ENCODE data around the gene OGA.

OGA gene

DNA sequence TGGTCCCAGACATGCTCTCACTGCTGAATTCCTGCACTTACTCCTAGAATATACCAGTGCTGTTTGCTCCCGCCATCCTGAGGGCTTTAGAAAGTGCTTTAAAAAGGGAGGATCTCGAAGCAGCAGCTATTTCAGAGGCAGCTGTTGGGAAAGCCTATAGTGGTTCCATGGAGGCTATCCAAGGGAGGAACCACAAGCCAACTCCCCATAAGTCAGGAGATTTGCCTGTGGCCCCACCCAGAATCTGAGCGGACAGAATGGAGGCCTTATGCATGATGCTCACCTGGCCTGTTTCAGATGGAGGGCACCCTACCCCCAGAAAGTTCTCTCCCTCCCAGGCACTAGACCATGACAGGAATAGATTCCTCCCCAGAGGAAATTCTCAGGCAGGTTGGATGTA, 27.6 kb upstream of the OGA start:
- no peak for ATAC-seq

DNA sequence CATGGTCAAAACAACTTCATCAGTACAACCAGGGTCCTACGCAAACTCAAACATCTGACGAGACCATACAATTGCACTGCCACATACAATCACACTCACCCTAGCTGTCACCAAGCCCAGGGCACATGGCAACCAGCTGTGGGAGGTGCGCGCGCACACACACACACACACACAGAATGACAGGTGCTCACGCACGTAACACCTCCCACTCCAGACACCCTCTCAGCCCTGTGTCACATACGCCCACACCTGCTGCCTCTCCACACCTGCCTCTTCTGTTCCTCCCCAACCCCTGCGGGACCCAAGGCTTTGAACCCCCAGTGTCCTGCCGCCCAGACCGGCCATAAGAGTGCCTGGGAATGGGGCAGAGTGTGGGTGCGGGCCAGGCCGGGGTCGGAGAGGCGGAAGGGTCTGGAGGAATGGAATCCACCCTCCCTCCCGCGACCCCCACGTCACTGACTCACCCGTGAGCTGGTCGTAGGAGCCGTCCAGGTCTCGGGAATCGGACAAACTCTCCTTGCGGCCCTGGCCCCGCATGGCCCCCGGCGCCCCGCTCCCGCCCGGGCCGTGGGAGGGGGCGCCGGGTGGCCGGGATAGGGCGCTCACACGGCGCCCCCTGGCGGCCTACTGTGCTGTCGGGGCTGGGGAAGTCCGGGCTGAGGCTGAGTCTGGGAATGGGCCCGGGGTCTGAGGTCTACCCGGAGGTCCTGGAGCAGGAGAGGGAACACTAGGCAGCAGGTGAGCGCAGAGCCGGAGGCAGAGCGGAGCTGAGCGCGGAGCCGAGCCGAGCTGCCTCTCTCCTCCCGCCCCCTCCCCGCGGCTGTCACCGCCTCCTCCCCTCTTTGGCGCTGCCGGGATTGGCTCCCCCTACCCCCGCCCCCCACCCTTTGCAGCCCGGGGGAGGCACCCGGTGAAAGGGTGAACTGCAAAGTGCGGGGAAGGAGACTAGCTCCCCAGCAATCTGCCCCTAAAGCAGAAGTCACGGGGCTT, 25.1 kb upstream of the OGA start, which contains the start of gene KCNIP2:
TSS of gene KCNIP2 (minus strand) at position 769 of the 990 bp plus-strand sequence. CDS start at position 537, 232 bp downstream.
- peak; percentile 61 for ATAC-seq
- TF ChIP-seq ZNF8 (CRISPR knock-in tag; IDR thresholded peaks at IDR 0.05) = no peak
- TF ChIP-seq, protein P1, sequence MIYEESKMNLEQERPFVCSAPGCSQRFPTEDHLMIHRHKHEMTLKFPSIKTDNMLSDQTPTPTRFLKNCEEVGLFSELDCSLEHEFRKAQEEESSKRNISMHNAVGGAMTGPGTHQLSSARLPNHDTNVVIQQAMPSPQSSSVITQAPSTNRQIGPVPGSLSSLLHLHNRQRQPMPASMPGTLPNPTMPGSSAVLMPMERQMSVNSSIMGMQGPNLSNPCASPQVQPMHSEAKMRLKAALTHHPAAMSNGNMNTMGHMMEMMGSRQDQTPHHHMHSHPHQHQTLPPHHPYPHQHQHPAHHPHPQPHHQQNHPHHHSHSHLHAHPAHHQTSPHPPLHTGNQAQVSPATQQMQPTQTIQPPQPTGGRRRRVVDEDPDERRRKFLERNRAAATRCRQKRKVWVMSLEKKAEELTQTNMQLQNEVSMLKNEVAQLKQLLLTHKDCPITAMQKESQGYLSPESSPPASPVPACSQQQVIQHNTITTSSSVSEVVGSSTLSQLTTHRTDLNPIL (CRISPR knock-in tag; IDR thresholded peaks at IDR 0.05; ENCODE audit: low read depth) = no peak
- no peak for TF ChIP-seq ZNF70 (CRISPR knock-in tag; IDR thresholded peaks at IDR 0.05)
- TF ChIP-seq, protein P2, sequence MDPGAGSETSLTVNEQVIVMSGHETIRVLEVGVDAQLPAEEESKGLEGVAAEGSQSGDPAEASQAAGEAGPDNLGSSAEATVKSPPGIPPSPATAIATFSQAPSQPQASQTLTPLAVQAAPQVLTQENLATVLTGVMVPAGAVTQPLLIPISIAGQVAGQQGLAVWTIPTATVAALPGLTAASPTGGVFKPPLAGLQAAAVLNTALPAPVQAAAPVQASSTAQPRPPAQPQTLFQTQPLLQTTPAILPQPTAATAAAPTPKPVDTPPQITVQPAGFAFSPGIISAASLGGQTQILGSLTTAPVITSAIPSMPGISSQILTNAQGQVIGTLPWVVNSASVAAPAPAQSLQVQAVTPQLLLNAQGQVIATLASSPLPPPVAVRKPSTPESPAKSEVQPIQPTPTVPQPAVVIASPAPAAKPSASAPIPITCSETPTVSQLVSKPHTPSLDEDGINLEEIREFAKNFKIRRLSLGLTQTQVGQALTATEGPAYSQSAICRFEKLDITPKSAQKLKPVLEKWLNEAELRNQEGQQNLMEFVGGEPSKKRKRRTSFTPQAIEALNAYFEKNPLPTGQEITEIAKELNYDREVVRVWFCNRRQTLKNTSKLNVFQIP (CRISPR knock-in tag; IDR thresholded peaks at IDR 0.05; ENCODE audit: borderline replicate concordance, low read depth) = no peak
- TF ChIP-seq SNAI2 (CRISPR knock-in tag; IDR thresholded peaks at IDR 0.05) = no peak
- TF ChIP-seq RARB (CRISPR knock-in tag; IDR thresholded peaks at IDR 0.05) = no peak
- no peak for TF ChIP-seq TOX (CRISPR knock-in tag; IDR thresholded peaks at IDR 0.05; ENCODE audit: borderline replicate concordance)
- no peak for TF ChIP-seq ZFP30 (CRISPR knock-in tag; IDR thresholded peaks at IDR 0.05)
- TF ChIP-seq ESRRG (CRISPR knock-in tag; IDR thresholded peaks at IDR 0.05) = no peak
- TF ChIP-seq ZC3H10 (CRISPR knock-in tag; IDR thresholded peaks at IDR 0.05) = no peak
- TF ChIP-seq OSR1 (CRISPR knock-in tag; IDR thresholded peaks at IDR 0.05) = no peak
- TF ChIP-seq TCF4 (CRISPR knock-in tag; IDR thresholded peaks at IDR 0.05; ENCODE audit: borderline replicate concordance) = no peak
- TF ChIP-seq CSDC2 (CRISPR knock-in tag; IDR thresholded peaks at IDR 0.05) = no peak
- no peak for TF ChIP-seq ZFP3 (CRISPR knock-in tag; IDR thresholded peaks at IDR 0.05)
- no peak for TF ChIP-seq ISL1 (CRISPR knock-in tag; IDR thresholded peaks at IDR 0.05)
- TF ChIP-seq, protein P3, sequence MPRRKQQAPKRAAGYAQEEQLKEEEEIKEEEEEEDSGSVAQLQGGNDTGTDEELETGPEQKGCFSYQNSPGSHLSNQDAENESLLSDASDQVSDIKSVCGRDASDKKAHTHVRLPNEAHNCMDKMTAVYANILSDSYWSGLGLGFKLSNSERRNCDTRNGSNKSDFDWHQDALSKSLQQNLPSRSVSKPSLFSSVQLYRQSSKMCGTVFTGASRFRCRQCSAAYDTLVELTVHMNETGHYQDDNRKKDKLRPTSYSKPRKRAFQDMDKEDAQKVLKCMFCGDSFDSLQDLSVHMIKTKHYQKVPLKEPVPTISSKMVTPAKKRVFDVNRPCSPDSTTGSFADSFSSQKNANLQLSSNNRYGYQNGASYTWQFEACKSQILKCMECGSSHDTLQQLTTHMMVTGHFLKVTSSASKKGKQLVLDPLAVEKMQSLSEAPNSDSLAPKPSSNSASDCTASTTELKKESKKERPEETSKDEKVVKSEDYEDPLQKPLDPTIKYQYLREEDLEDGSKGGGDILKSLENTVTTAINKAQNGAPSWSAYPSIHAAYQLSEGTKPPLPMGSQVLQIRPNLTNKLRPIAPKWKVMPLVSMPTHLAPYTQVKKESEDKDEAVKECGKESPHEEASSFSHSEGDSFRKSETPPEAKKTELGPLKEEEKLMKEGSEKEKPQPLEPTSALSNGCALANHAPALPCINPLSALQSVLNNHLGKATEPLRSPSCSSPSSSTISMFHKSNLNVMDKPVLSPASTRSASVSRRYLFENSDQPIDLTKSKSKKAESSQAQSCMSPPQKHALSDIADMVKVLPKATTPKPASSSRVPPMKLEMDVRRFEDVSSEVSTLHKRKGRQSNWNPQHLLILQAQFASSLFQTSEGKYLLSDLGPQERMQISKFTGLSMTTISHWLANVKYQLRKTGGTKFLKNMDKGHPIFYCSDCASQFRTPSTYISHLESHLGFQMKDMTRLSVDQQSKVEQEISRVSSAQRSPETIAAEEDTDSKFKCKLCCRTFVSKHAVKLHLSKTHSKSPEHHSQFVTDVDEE (CRISPR knock-in tag; IDR thresholded peaks at IDR 0.05) = no peak

More for the DNA sequence above, 27.6 kb upstream of the OGA start:
- TF ChIP-seq ZFP3 (CRISPR knock-in tag; IDR thresholded peaks at IDR 0.05) (no peak), ZNF70 (CRISPR knock-in tag; IDR thresholded peaks at IDR 0.05) (no peak), OSR1 (CRISPR knock-in tag; IDR thresholded peaks at IDR 0.05) (no peak), ZC3H10 (CRISPR knock-in tag; IDR thresholded peaks at IDR 0.05) (no peak), ZNF565 (CRISPR knock-in tag; conservative IDR thresholded peaks at IDR 0.05; ENCODE audit: low read depth) (no peak), CSDC2 (CRISPR knock-in tag; IDR thresholded peaks at IDR 0.05) (no peak), ISL1 (CRISPR knock-in tag; IDR thresholded peaks at IDR 0.05) (no peak), GLIS3 (CRISPR knock-in tag; IDR thresholded peaks at IDR 0.05) (no peak), ESRRG (CRISPR knock-in tag; IDR thresholded peaks at IDR 0.05) (no peak), TCF4 (CRISPR knock-in tag; IDR thresholded peaks at IDR 0.05; ENCODE audit: borderline replicate concordance) (no peak), SNAI2 (CRISPR knock-in tag; IDR thresholded peaks at IDR 0.05) (no peak), RARB (CRISPR knock-in tag; IDR thresholded peaks at IDR 0.05) (no peak), ZFP30 (CRISPR knock-in tag; IDR thresholded peaks at IDR 0.05) (no peak)
- TF ChIP-seq, protein P1 (CRISPR knock-in tag; IDR thresholded peaks at IDR 0.05; ENCODE audit: low read depth) = no peak
- TF ChIP-seq, protein P3 (CRISPR knock-in tag; IDR thresholded peaks at IDR 0.05) = no peak
- TF ChIP-seq, protein P4, sequence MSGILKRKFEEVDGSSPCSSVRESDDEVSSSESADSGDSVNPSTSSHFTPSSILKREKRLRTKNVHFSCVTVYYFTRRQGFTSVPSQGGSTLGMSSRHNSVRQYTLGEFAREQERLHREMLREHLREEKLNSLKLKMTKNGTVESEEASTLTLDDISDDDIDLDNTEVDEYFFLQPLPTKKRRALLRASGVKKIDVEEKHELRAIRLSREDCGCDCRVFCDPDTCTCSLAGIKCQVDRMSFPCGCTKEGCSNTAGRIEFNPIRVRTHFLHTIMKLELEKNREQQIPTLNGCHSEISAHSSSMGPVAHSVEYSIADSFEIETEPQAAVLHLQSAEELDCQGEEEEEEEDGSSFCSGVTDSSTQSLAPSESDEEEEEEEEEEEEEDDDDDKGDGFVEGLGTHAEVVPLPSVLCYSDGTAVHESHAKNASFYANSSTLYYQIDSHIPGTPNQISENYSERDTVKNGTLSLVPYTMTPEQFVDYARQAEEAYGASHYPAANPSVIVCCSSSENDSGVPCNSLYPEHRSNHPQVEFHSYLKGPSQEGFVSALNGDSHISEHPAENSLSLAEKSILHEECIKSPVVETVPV (CRISPR knock-in tag; IDR thresholded peaks at IDR 0.05) = no peak
- TF ChIP-seq, protein P5, sequence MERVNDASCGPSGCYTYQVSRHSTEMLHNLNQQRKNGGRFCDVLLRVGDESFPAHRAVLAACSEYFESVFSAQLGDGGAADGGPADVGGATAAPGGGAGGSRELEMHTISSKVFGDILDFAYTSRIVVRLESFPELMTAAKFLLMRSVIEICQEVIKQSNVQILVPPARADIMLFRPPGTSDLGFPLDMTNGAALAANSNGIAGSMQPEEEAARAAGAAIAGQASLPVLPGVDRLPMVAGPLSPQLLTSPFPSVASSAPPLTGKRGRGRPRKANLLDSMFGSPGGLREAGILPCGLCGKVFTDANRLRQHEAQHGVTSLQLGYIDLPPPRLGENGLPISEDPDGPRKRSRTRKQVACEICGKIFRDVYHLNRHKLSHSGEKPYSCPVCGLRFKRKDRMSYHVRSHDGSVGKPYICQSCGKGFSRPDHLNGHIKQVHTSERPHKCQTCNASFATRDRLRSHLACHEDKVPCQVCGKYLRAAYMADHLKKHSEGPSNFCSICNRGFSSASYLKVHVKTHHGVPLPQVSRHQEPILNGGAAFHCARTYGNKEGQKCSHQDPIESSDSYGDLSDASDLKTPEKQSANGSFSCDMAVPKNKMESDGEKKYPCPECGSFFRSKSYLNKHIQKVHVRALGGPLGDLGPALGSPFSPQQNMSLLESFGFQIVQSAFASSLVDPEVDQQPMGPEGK (CRISPR knock-in tag; IDR thresholded peaks at IDR 0.05; ENCODE audit: borderline replicate concordance) = no peak
